Stimulated activated CD4-positive, alpha-beta T cell treated with anti-CD3 and anti-CD28 coated beads, Interleukin-1b, Interleukin-23, amount 100 ng/mL, for 1 hour (primary cell): ENCODE measurements around the gene PHKG2.

Experiments
- DNase-seq, 2 donors: peaks; one replicate each; pipeline ENCODE4 v3.0.0-alpha.2; 2020; ENCODE audit warnings: low read depth in 2 of 2

The PHKG2 gene

DNA sequence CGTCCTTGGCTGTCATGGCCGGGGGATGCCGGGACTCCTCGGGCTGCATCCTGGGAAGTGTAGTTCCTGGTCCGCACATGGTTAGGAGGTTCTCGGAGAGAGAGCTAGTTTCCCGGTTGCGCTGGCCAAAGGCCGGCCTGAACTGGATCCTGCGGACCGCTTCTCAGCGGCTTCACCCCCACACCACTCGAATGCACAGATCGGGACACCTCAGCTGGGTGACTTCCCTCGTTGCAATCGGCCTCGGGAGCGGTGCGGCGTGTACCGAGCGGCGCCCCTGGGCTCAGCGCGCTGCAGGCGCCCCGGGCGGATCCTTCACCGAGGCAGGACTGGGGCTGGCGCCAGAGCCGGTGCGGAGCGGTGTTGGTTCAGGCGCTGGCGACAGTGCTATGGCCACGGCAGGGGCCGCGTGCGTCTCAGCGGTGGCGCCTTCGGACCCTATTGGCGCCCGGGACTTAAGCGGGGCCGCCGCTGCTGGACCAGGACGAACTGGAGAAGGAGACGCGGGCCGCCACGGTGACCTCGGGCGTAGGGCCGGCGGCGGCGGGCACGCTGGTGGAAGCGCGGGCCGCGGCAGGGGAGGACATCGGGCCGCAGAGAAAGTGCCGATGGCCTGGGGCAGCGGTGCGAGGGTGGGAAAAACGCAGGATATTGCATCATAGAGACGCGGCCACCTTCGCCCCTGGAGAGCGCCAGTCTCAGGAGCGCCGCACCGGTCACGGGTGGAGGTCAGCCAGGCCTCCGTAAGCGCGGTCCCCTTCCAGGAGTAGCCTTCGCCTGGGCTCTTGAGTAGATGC lies 27.4 kb downstream of the PHKG2 start:
- DNase-seq: peak in 1 of 2 donors; percentile 30

DNA sequence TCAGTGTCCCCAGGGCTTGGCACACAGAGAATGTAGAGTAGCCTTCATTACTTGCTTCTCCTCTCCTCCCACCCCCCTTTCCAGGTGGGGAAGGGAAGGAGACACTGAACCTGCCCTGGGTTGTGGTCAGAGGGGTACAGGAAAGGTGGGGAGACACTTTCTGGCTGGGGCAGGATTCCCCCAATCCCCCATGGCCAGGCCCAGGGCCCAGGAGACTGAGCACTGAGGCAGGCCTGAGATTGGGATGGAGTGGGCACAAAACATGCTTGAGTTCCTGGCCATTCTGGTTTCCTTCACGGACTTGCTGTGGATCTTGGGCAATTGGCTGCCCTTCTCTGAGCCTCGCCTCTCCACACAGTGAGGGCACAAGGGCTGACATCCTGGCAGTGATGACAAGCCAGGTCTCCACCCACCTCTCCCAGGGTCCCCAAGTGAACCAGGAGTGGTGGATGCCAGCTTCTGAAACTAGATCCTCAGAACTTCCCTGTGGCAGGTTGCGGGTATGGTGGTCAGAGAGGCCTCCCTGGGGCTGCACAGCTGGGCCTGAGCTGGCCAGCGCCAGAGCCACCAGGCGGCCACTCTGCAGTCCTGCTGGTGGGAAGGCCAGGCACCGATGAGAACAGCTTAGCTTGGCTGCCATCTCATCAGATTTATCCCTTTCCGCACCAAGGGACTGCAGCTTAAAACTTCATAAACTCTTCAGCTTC lies 29.5 kb downstream of the PHKG2 start:
- DNase-seq: no peak

DNA sequence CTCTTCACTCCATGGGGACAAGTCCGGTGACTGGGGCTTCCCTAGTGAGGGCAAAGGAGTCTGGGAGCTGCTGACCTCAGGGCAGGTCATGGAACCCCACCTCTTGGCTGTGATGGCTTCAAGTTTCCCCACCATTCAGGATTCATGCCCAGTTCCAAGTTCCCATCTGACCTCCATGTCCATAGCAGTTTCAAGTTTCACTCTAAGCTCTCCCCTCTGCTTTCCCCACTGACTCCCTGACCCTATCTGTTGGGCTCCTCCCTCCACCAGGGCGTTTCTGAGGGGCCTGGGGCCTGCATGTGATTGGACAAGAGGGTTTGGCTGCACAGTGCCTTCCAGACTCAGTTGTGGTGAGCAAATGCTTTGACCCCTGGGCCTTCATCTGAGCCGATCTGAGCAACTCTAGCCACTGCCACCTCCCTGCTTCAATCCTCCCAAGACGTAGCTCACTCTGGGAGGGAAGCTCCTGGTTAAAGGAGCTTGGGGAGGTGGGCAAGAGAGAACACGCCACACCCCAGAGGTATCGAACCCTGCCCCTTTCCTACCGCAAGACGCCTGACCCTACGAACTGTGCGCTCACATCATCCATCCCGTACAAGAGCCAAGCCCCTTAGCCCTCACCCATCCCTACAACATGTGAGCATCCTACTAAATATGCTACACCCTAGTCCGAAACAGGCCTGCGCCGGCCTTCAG lies 30.5 kb downstream of the PHKG2 start:
- no peak for DNase-seq

DNA sequence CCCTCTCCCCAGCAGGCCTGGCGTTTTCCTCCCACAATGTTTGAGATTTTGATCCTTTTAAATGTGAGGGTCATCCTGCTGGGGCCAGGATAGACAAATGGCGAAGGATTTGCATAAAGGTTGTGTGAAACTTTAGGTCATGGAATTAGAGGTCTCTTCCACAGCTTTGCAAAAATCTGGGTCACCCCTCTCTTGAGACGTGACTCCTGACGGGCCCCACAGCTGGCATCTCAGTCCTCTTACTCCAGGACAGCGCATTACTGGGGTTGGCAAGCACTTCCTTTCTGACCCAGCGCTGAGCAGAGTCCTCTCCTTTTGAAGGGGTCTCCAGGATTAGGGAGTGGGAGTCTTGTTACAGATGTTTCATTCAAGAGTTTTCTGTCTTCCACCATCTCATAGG lies 31.4 kb downstream of the PHKG2 start:
- no peak for DNase-seq

DNA sequence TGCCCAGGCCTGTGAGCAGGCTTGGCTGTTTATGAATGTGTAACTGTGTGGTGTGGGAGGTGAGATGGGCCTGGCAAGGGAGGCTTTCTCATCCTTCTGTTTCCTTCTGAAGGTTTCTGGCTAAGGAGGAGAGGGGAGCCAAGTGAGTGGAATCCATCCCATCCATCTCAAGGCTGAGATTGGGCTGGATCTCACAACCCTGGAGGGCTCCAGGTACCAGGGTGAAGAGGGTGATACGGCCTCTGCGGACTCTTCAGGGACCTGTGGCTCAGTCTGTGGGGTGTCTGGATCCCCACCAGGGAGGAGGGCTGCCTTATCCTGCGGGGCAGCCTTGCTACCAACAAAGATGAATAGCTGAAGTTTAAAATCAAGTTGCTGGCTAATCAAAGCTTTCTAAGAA lies 31.8 kb downstream of the PHKG2 start:
- no peak for DNase-seq

DNA sequence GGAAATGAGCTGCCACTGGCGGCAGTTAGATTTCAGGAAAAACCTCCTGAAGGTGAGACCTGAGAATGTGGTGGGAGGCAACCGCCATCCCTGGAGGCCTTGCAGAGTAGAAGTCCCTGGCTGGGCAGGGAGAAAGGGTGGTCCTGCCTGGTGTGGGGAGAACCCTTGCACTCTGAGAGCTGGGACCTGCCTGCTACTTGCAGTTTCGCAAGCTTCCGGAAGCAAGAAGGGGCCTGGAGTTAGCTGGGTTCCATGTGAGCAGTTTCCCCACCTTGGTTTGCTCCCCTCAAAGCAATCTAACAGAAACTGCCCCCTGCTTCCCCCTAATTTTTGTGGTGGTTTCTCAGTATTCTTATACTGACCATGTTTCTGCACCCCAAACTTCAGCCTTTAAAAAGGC lies 32.3 kb downstream of the PHKG2 start:
- no peak for DNase-seq

DNA sequence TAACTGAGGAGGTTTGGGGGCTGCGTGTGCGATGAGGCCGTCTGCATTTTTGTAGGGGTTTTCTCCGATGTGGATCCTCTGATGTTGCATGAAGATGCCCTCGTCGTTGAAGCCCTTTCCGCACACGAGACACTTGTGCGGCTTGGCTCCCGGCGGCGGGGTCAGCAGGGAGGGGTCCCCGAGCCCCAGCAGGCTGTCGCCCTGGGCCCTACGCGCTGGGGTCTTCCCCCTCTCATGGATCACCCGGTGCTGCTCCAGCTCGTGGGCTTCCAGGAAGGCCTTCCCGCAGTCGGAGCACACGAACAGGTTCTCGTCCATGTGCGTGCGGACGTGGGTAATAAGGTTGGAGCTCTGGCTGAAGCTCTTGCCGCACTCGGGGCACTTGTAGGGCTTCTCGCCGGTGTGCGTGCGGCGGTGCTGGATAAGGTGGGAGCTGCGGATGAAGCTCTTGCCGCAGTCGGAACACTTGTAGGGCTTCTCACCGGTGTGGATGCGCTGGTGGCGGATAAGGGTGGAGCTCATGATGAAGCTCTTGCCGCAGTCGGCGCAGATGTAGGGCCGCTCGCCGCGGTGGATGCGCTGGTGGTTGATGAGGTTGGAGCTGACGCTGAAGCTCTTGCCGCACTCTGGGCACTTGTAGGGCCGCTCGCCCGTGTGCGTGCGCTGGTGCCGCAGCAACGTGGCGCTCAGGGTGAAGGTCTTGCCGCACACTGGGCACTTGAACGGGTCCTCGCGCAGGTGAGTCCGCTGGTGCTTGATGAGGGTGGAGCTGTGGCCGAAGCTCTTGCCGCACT lies 34.5 kb downstream of the PHKG2 start:
- DNase-seq: no peak

DNA sequence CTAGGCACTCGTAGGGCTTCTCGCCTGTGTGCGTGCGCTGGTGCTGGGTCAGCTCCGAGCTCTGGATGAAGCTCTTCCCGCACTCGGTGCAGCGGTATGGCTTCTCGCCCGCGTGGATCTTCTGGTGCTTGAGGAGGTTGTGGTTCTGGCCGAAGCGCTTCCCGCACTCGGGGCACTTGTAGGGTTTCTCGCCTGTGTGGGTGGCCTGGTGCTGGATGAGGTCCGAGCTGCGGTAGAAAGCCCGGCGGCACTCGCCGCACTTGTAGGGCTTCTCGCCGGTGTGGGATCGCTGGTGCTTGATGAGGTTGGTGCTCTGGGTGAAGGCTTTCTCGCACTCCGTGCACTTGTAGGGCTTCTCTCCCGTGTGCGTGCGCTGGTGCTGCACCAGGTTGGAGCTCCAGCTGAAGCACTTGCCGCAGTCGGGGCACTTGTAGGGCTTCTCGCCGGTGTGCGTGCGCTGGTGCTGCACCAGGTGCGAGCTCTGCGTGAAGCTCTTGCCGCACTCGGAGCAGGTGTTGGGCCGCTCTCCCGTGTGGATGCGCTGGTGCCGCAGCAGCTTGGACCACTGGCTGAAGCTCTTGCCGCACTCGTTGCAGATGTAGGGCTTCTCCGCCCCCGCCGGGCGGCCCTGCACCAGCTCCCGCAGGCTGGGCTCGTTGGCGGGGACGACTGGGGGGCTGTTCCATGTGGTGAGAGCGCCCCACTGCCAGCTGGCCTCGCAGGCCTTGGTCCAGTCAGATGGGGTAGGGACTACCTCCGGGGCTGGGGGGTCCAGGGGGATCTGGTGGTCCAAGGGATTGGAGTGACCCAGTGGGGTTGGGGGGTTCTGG lies 35.3 kb downstream of the PHKG2 start:
- no peak for DNase-seq

DNA sequence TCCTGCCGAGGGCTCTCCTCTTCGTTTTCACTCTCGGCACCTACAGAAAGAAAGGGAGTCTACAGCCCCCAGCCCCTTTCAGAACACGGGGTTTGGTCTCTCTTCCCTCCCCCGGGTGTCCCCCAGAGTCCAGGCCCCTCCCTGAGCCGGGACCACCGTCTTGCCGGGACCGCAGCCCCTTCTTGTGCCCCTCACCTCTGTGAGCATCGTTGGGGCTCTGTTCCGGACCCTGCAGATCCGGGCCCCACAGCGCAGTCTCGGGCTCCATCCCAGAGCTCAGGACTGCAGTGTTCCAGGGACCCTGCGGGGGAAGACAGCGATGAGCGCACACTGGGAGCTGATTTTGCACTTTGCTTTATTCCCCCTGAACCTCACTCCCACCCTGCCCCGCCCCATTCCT lies 36.0 kb downstream of the PHKG2 start:
- no peak for DNase-seq

DNA sequence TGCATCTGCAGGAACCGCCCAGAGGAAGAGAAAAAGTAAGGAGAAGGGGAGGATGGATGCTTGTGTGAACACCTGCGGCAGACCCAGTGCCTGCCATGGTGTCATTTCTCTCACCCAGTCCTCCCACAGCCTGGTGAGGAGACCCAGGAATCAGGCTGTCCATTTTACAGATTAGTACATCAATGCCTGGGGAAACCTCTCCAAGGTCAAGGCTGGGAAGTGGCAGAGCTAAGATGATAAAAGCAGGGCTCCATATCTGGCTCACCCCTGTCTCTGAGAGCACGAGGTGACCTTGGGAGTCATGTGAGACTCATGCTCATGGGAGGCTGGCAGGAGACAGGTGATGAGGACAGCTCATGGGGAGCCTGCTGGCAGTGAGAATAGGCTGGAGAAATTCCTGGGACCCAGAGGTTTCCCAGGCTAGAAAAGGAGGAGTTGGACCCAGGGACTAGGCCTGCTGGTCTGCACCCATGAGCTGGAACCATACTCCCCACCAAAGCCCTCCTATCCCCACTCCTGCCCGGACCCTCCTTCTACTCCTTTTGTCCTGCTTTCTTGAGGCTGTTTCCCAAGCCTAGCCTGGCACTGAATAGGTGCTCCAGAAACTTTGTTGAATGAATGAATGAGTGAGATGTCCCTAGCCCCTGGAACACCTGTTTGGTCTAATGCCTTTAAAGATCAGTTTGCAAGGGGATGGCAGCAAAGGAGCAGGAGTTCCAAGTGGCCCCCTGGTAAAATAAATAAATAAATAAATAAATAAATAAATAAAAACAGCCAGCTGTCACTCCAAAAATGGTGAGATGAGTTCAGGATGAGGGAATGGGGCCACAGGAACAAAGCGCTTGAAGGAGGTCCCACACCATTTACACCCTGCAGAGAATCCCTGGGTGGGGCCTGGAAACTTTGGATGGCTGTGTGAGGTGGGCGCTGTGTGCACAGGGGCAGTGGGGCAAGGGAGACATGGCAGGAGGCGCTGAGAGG lies 37.2 kb downstream of the PHKG2 start:
- no peak for DNase-seq

DNA sequence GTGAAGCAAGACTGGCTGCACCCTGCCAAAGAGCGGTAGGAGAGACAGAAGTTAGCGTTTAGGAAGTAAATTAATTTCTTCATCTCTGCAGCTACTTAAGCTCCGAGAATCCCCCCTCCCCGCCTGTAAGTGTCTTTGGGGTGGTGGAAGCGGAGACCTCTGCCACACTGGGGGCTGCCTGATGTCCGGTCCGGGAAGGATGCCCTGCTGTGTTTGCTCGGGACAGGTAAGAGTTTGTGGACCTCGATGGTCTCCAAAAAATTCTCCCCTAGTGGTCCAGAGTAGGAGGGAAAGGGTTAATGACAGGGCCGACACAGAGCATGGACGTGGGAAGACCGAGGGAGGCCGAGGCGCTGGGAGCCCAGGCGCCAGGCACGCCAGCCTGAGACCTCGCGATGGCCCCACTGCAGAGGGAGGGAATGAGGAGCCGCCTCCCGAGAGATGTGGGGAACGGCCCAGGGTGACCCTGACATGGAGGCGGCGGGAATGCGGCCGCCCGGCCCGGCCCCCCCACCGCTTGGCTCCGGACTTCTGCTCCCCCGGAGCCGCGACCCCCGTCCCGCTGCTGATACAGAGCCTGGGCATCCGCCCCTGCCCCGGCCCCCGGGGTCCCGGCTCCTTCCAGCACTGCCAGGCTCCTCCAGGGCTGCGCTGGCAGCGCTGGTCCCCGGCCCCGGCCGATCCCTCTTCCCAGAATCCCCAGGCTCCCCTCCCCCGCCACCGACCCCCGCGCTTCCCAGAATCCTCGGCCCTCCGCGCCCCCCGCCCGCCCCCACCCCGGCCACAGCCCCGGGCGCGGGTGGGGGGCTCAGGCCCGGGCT lies 38.1 kb downstream of the PHKG2 start:
- no peak for DNase-seq

DNA sequence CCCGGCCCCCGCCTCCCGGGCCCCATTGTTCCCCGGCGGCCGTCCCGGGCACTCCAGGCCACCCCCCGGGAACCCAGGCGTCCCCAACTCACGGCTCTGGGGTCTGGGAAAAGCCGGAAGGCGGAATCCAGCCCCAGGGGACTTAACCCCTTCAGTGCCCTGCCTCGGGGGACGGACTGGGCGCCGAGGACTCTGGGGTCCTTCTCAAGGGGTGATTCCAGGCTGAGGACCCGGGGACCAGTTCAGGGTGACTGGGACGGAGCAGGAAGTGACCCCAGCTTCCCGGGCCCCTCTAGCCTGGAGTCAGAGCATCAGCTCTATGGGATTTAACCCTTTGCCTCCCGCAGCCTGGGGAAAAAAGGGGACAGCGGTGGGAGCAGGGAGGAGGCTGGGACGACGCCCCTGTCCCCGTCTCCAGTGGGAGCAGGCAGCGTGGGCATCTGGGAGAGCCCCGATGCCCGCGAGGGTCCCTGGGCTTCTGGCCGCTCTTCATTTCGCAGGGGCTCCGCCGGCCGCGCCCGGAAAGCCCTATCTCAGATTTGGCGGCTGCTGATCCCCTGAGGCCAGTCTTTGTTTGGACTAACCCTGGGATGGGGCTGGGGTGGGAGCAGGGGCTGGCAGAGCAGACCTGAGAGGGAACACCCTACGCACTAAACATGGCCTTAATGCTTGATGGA lies 38.8 kb downstream of the PHKG2 start, which contains the start of gene ZNF629:
TSS of gene ZNF629 (minus strand) at position 270 of the 677 bp plus-strand sequence. CDS start 2,723 bp downstream, outside the sequence.
- no peak for DNase-seq

DNA sequence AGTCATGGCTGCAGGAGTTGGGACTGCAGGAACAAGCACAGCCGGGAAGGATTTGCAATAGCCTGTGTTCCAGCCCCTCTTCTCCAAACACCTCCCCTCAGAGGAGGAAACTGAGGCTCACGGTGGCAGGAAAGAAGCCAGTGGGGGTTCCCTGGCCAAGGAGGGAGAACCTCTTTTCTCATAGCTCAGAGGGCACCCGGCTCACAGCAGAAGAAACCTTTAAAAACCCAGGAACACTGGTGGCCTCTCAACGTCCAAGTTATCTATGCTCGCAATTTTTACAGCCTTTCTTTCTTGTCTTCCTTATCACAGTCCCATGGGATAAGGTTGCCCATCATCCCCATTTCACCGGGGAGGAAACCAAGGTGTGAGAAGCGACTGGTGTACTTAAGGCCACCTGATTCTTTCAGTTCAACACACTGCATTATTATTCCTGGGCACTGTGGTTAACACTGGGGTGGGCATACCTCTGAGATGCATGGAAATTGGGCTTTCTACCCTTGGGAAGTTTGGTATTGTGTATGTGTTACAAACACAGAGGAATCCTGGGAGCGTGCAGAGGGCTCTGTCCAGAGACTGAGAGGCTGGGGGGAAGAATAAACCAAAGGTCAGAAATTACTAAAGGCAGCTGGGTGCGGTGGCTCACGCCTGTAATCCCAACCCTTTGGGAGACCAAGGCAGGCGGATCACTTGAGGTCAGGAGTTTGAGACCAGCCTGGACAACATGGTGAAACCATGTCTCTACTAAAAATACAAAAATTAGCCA lies 39.6 kb downstream of the PHKG2 start:
- DNase-seq: no peak

DNA sequence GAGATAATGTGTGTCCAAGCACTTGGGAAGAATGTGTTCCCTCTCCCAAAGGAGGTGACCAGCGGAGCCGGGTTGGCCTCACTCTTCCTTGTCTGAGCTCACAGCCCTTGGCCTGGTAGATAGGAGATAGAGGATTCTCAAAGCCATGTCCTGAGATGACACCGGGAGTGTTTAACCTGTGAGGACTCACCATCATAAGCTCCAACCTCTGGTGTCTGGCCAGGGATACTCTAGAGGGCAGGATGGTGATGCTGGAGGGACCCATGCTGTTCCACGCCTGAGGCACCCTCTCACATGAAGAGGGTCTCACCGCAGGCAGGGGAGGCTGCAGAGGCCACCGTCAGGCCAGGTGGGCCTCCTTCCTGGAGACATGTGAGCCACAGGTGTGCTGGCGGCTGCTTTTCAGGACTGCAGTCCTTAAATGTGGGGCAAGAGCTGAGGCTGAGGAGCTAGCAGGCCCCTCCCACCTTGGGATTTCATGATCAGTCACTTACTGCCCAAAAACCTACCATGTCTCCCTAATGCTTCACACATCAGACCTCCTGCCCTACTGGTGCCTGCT lies 45.4 kb downstream of the PHKG2 start:
- no peak for DNase-seq

DNA sequence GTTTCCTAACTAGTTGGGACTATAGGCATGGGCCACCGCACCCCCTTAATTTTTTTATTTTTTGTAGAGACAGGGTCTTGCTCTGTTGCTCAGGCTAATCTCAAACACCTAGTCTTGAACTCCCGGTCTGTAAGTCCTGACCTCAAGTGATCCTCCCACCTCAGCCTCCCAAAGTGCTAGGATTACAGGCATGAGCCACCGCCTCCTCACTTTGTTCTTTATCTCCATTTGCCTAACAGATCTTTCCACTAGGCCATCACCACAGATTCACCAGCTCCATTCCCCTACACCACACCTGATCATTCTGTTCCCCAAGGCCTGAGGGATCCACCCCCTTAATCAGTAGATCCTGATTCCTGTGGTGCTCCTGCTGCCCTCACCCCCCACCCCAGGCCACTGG lies 46.4 kb downstream of the PHKG2 start:
- no peak for DNase-seq

DNA sequence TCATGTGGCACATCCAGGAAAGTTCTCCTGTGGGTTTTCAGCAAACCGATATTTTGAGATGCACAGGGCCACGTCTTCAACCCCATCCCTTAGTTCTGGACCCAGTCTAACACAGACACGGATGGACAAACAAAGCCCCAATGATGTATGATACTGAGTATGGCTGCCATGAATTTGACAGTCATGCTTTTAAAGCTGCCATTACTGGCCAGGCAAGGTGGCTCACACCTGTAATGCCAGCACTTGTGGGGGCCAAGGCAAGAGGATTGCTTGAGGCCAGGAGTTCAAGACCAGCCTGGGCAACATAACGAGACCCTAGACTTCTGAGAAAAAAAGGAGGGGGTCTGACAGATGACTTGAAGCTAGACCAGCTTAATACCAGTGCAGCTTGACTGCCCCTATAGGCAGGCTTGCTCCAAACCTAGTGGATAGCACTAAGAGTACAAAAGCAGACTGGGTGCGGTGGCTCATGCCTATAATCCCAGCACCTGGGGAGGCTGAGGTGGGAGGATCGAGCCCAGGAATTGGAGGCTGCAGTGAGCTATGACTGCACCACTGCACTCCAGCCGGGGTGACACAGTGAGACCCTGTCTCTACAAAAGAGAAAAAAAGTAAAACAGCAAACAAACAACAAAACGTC lies 49.6 kb downstream of the PHKG2 start:
- no peak for DNase-seq
